ENCODE measurements around the gene MAN2A1. TPM values are rescaled to one million over a fixed set of nuclear protein-coding genes. Genes with fewer than 3 reads are reported as not detected.

The MAN2A1 gene
- total RNA-seq, 1 experiment from 2014 or later, result 78.0 TPM

- Histone ChIP-seq H3K9me3 (ENCODE audit: control insufficient read depth, low read depth, low read length) (peaks cover 13% of the 10 kb centered on the region), H3K14ac (ENCODE audit: insufficient read depth, low read length) (no peak overlapping the region), H2BK5ac (ENCODE audit: insufficient read length, low read length) (no peak overlapping the region), H3K4me1 (ENCODE audit: insufficient read depth, low read length) (no peaks in the 10 kb centered on the region), H2BK20ac (ENCODE audit: low read depth, low read length, poor library complexity, severe bottlenecking) (no peak overlapping the region), H4K91ac (ENCODE audit: insufficient read length, low read depth, low read length) (no peak overlapping the region), H2BK12ac (ENCODE audit: insufficient read length, low read depth, low read length) (no peak overlapping the region), H4K5ac (ENCODE audit: insufficient read length, low read depth, low read length) (no peak overlapping the region), H3T11ph (ENCODE audit: low read length) (no peak overlapping the region), H4K20me1 (ENCODE audit: control insufficient read depth, insufficient read depth, insufficient read length) (no peaks in the 10 kb centered on the region), H3K4me2 (ENCODE audit: insufficient read depth, insufficient read length, low read length) (no peak overlapping the region), H2AK5ac (ENCODE audit: insufficient read length, low read length) (no peak overlapping the region), H3K9ac (ENCODE audit: extremely low read depth, insufficient read length, low read length) (no peak overlapping the region), H3K27me3 (ENCODE audit: insufficient read depth, low read length) (no peaks in the 10 kb centered on the region), H3K23ac (ENCODE audit: insufficient read length, low read depth, low read length) (no peak overlapping the region), H3K56ac (ENCODE audit: insufficient read length, low read depth, low read length) (no peak overlapping the region), H3K27ac (ENCODE audit: insufficient read length, low read depth, low read length) (no peak overlapping the region), H4K8ac (replicated peaks; ENCODE audit: insufficient read length, low read depth, low read length) (no peak overlapping the region), H3K4ac (ENCODE audit: low read depth, low read length) (no peak overlapping the region), H2BK120ac (ENCODE audit: low read depth, low read length, poor library complexity, severe bottlenecking) (no peak overlapping the region), H3K79me1 (ENCODE audit: insufficient read depth, low read depth, low read length, poor library complexity, severe bottlenecking) (no peaks in the 10 kb centered on the region), H3K79me2 (ENCODE audit: insufficient read depth, low read length) (no peaks in the 10 kb centered on the region), H3K18ac (ENCODE audit: insufficient read length, low read depth, low read length) (no peak overlapping the region), H2AFZ (ENCODE audit: low read length) (no peak overlapping the region), H2BK15ac (ENCODE audit: low read depth, low read length) (no peak overlapping the region), H3K23me2 (ENCODE audit: insufficient read length, low read depth, low read length, poor library complexity, severe bottlenecking) (no peaks in the 10 kb centered on the region)
- no peak overlapping the region for H3K27ac Mint-ChIP-seq
- DNase-seq, result no peak
- H3K36me3 Mint-ChIP-seq (ENCODE audit: insufficient read depth in 1 of 3, low read depth in 3 of 3), result peaks cover 55 to 76% (median 61%) of the 10 kb centered on the region in 3 experiments
- peaks cover 18 to 24% of the 10 kb centered on the region in 2 experiments for H3K9me3 Mint-ChIP-seq
- no peak for TF ChIP-seq CTCF (conservative IDR thresholded peaks at IDR 0.05)
- no CpG with 5 or more reads among the region's 3 CpGs for WGBS (ENCODE audit: extremely low coverage, insufficient read length, low lambda C conversion rate)
- H3K4me1 Mint-ChIP-seq, result no peaks in the 10 kb centered on the region
- no peak overlapping the region for H3K4me3 Mint-ChIP-seq
- H3K27me3 Mint-ChIP-seq (ENCODE audit: low read depth), result no peaks in the 10 kb centered on the region
These were observed 98.9 kb downstream of the MAN2A1 start for GRCh38 chr5:109788596-109788995.

Measured in H9 (cell line).